Spinal cord (tissue), 10 donors: ENCODE data around the gene TMPO. TPM values are rescaled to one million over a fixed set of nuclear protein-coding genes. Genes with fewer than 3 reads are reported as not detected.
"Not testable (repeated sequence)": the region's sequence is repeated elsewhere in the genome, so short reads cannot be mapped to it uniquely, and the experiment has no call there.

ENCODE experiments used
- DNase-seq, 6 donors: peaks; one replicate each; pipeline versions ENCODE4 v3.0.0 to v3.0.0-alpha.2; 2013 to 2015; ENCODE audit warnings: low spot score in 6 of 6, low read depth in 4 of 6
- H3K27ac ChIP-seq: one replicate; pipeline ENCODE4 v1.5.1; 2013; ENCODE audit warnings: low read depth, low read length, control low read depth
- H3K27me3 ChIP-seq: one replicate; pipeline ENCODE4 v1.6.1; 2013; ENCODE audit warnings: low read length; ENCODE audit not compliant: control insufficient read depth, insufficient read depth
- H3K36me3 ChIP-seq: one replicate; pipeline ENCODE4 v1.6.1; 2013; ENCODE audit warnings: low read length; ENCODE audit not compliant: control insufficient read depth, insufficient read depth
- H3K4me1 ChIP-seq: one replicate; pipeline ENCODE4 v1.6.1; 2013; ENCODE audit warnings: low read length; ENCODE audit not compliant: control insufficient read depth, insufficient read depth
- H3K4me3 ChIP-seq: one replicate; pipeline ENCODE4 v1.5.1; 2013; ENCODE audit warnings: low read depth, low read length, control low read depth
- H3K9me3 ChIP-seq: one replicate; pipeline ENCODE4 v1.6.1; 2013; ENCODE audit warnings: low read length; ENCODE audit not compliant: control insufficient read depth, insufficient read depth
- WGBS: methylation state at CpG from one replicate; pipeline ENCODE4 v1.1.5; 2013; ENCODE audit warnings: missing lambda C conversion rate; ENCODE audit not compliant: insufficient coverage; 5-methylcytosine and 5-hydroxymethylcytosine counted together
- polyA plus RNA-seq, 2 donors: library from polyadenylated mRNA; unstranded; fragments of 120-200 nt; gene quantifications; one replicate each; pipeline ENCODE4 v1.2.1, GENCODE V29; 2013; ENCODE audit not compliant: insufficient read length in 2 of 2
- total RNA-seq, 2 donors: library from RNA; depleted of rRNA in 1 of 2; stranded (reverse); fragments of 120-200 nt in 1 of 2; fragments of >200 nt in 1 of 2; gene quantifications; one replicate each; pipeline versions ENCODE4 v1.2.3 to v1.2.4, GENCODE V29; 2013 to 2014
- donor health status: healthy.

The TMPO gene
- total and polyA plus RNA-seq, 4 donors = 71.4 to 131 (median 98.5) TPM

DNA sequence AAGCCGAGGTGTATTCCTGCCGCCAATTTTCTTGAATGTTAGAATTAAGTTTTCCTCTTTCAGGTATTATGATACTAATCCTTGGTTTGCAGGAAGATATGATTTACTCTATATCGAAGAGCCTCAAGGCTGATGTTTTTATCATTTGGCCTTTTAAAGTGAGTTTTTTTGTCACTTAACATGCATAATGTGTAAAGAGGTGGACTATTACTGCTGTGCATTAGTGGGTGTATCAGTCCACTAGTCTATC is 11.1 kb upstream of the TMPO start:
- H3K4me1 ChIP-seq = no peaks in the 10 kb centered on the region
- H3K27ac ChIP-seq = peak overlapping the region; percentile 100
- DNase-seq = no peak
- no peaks in the 10 kb centered on the region for H3K36me3 ChIP-seq
- H3K27me3 ChIP-seq = no peaks in the 10 kb centered on the region
- no CpG with 5 or more reads among the region's 3 CpGs for WGBS
- H3K4me3 ChIP-seq = peak overlapping the region; percentile 98
- H3K9me3 ChIP-seq = no peaks in the 10 kb centered on the region

DNA sequence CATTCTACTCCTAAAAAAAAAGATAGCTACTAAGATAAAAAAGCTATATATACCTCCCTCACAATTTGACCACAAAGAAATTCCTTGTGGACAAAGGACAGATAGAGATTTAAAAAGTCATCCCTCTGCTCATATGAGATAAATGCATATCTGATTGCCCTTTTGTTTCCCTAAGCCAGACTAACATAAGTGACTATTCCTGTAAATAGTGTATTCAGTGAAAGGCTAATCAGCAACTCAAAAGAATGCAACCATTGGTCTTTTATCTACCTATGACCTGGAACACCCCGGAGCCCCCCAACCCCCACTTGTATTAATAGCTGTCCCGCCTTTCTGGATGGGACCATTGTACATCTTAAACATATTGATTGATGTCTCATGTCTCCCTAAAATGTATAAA is 6.3 kb upstream of the TMPO start:
- Histone ChIP-seq H3K4me3 (no peak overlapping the region), H3K4me1 (no peaks in the 10 kb centered on the region), H3K9me3 (no peaks in the 10 kb centered on the region), H3K27ac (no peak overlapping the region), H3K36me3 (no peaks in the 10 kb centered on the region), H3K27me3 (no peaks in the 10 kb centered on the region)
- WGBS = no CpG with 5 or more reads among the region's 2 CpGs
- no peak for DNase-seq

DNA sequence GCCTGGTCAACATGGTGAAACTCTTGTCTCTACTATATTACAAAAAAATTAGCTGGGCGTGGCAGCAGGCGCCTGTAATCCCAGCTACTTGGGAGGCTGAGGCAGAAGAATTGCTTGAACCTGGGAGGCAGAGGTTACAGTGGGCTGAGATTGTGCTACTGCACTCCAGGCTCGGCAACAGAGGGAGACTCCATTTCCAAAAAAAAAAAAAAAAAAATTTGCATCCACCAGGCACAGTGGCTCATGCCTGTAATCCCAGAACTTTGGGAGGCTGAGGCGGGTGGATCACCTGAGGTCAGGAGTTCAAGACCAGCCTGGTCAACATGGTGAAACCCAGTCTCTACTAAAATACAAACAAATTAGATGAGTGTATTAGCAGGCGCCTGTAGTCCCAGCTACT is 3.6 kb upstream of the TMPO start:
- H3K4me1 ChIP-seq, H3K36me3 ChIP-seq, H3K9me3 ChIP-seq, H3K27me3 ChIP-seq, H3K4me3 ChIP-seq, DNase-seq, H3K27ac ChIP-seq: not testable (repeated sequence)
- no CpG with 5 or more reads among the region's 5 CpGs for WGBS

DNA sequence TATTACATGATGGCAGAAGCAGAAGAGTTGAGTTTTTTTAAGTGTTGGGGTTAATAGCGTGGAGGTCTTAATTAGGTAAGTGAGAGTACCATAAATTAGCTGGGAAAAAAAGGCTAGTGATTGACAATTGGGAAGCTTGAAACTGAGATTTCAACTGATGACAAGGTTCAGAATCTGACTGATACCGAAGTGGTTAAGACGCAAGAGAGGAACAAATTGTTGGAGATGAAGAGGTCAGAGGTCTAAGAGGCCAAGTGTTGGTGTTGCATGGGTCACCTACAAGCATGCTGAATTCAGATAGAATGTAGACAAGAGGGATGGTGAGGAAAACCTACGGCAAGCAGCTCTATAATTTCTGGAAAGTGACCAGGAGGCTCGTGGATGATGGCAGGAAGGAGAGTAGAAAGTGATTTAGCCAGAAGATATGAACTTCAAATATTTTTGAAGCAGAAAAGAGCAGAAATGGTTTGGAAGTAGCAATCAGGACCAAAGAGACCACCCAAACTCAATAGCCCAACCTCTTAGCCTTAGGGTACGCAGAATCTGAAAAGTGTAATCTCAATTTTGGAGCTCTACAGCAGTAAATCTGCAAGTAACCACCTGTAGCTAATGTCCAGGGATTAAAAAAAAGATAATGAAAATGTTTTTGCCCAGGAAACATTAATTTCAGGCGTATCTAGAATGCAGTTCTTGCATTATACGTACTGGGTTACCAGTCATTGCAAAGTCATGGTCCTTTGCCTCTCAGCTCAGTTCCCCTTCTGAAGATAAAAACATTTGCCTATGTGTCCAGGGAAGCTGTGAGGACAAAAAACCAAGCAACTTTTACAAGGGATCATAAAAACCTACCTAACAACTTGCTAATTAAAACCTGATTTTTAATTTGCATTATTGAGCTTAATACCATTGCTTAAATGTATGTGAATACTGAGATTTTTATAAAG is 1.7 kb upstream of the TMPO start:
- Histone ChIP-seq H3K9me3 (no peaks in the 10 kb centered on the region), H3K27ac (peak overlapping the region; percentile 5), H3K4me1 (peaks cover 13% of the 10 kb centered on the region), H3K27me3 (no peaks in the 10 kb centered on the region), H3K36me3 (no peaks in the 10 kb centered on the region), H3K4me3 (no peak overlapping the region)
- no peak for DNase-seq
- WGBS = 83% methylated on average over 6 of the region's 8 CpGs

DNA sequence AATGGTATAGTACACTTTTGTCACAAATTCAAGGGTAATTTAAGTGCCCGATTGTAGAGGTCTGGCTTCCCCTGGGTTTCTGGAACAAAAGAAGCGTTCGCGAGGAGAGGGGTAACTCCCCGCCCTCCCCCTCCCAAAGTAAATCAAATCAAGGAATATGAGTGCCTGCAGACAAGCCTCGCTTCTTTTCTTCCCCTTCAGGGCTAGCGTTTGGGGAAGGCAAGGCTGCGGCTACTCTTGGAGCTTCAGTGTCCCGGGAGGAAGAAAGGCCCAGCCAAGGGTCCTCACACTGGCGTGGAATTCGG is 456 bp upstream of the TMPO start:
- H3K27ac ChIP-seq = peak overlapping the region; percentile 100
- no peaks in the 10 kb centered on the region for H3K36me3 ChIP-seq
- peaks cover 17% of the 10 kb centered on the region for H3K4me1 ChIP-seq
- H3K27me3 ChIP-seq = no peaks in the 10 kb centered on the region
- DNase-seq = no peak
- H3K4me3 ChIP-seq = peak overlapping the region; percentile 98
- whole genome bisulfite sequencing = 0% methylated on average over 6 of the region's 11 CpGs
- no peaks in the 10 kb centered on the region for H3K9me3 ChIP-seq

DNA sequence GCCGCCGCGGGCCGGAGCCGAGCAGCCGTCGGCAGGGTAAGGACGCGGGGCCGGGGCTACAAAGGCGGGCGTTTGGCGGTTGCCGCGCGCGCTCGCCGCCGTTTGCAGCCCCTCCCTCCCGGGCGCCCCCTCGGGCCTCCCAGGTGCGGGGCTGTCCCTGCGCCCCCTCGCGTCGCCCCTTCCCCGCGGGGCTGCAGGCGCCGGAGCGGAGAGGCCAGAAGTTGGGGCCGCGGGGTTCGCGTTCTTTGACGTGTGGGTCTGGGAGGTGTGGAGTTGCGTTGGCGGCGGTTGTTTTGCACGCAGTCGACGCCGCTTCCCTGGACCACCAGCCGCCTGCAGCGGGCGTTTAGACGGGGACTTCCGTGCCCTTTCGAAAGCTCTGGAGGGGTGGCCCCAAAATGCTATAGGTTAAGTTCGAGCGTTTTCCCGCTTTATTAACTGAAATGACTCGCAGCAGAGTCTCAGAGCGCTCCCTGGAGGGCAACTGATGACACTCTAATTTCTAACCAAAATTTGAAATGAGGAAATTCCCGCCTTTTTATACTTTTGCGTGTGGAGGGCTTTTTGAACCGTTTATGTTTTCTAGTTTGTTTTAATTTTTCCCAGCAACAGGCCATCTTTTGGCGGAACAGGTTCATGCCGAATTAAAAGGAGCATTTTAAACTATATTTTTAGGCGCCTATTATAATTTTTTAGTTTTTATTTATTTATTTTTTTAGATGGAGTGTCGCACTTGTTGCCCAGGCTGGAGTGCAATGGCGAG is 902 bp downstream of the TMPO start:
- Histone ChIP-seq H3K4me3 (peak overlapping the region; percentile 98), H3K27ac (peak overlapping the region; percentile 100), H3K27me3 (no peaks in the 10 kb centered on the region), H3K4me1 (peaks cover 22% of the 10 kb centered on the region), H3K9me3 (no peaks in the 10 kb centered on the region), H3K36me3 (no peaks in the 10 kb centered on the region)
- peak in 5 of 6 donors; percentile 58 to 93 (median 74) for DNase-seq
- under 1% methylated on average over 56 of the region's 64 CpGs for WGBS

DNA sequence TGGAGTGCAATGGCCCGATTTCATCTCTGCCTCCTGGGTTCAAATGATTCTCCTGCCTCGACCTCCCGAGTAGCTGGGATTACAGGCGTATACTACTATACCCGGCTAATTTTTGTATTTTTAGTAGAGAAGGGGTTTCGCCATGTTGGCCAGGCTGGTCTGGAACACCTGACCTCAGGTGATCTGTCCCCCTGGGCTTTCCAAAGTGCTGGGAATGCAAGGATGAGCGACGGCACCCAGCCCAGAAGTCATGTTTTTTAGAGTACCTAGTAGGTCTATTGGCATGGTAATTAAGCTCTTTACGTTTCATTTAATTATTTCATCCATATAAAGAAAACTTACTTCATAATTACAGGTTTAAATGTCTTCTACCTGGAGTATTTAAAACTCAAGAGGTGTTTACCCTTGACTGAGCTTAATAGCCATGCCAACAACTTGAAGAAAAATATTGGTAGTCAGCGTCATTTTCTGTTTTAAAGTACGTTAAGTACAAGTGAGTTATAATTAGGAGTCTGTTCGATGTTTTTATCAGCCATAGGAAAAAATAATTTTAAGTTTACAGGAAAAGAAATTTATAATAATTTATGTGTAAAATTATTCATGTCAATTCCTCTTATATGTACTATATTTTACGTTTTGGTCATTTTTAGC is 4.0 kb downstream of the TMPO start:
- Histone ChIP-seq H3K36me3 (peaks cover 3% of the 10 kb centered on the region), H3K9me3 (no peaks in the 10 kb centered on the region), H3K27ac (no peak overlapping the region), H3K4me3 (no peak overlapping the region), H3K4me1 (peaks cover 22% of the 10 kb centered on the region), H3K27me3 (no peaks in the 10 kb centered on the region)
- no peak for DNase-seq
- 97% methylated on average over 6 of the region's 13 CpGs for WGBS

DNA sequence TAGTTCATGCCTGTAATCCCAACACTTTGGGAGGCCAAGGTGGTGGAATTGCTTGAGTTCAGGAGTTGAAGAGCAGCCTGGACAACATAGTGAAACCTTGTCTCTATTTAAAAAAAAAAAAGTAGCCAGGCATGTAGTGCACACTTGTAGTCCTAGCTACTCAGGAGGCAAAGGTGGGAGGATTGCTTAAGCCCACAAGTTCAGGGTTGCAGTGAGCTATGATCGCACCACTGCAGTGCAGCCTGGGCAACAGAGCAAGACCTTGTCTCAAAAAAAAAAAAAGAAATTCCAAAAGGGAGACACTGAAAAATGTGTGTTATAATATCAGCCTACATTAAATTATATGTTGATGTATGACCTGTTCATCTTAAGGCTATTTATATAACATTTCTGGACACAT is 14.7 kb downstream of the TMPO start:
- no CpG with 5 or more reads among the region's 1 CpG for WGBS
- DNase-seq = no peak
- H3K9me3 ChIP-seq = no peaks in the 10 kb centered on the region
- H3K4me3 ChIP-seq = no peak overlapping the region
- H3K36me3 ChIP-seq = peaks cover 21% of the 10 kb centered on the region
- no peaks in the 10 kb centered on the region for H3K4me1 ChIP-seq
- no peaks in the 10 kb centered on the region for H3K27me3 ChIP-seq
- no peak overlapping the region for H3K27ac ChIP-seq

DNA sequence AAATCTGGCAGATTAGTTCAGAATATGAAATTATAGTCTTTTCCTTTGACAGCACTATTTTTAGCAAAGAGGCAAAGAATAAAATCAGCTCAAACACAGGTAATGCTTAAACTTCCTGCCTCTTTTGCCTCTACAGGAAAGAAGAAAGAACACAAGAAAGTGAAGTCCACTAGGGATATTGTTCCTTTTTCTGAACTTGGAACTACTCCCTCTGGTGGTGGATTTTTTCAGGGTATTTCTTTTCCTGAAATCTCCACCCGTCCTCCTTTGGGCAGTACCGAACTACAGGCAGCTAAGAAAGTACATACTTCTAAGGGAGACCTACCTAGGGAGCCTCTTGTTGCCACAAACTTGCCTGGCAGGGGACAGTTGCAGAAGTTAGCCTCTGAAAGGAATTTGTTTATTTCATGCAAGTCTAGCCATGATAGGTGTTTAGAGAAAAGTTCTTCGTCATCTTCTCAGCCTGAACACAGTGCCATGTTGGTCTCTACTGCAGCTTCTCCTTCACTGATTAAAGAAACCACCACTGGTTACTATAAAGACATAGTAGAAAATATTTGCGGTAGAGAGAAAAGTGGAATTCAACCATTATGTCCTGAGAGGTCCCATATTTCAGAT is 17.4 kb downstream of the TMPO start:
- no peaks in the 10 kb centered on the region for H3K27me3 ChIP-seq
- WGBS = no CpG with 5 or more reads among the region's 4 CpGs
- peaks cover 21% of the 10 kb centered on the region for H3K36me3 ChIP-seq
- no peak overlapping the region for H3K27ac ChIP-seq
- DNase-seq = no peak
- no peaks in the 10 kb centered on the region for H3K4me1 ChIP-seq
- H3K4me3 ChIP-seq = no peak overlapping the region
- no peaks in the 10 kb centered on the region for H3K9me3 ChIP-seq
